Choroid plexus epithelial cell (primary cell): ENCODE measurements around the gene FHOD3.

Experiments
- DNase-seq: peaks from one replicate; pipeline ENCODE4 v3.0.0-alpha.2; 2010; ENCODE audit warnings: low read depth
- H3K4me3 ChIP-seq: 2 replicates; pipeline ENCODE4 v1.5.1; 2011; ENCODE audit warnings: low read depth, mild to moderate bottlenecking, control low read depth, low read length, moderate library complexity
- TF ChIP-seq, protein P1 (sequence below): conservative IDR thresholded peaks from 2 replicates; pipeline ENCODE4 v1.5.1; 2011; ENCODE audit warnings: low read depth, mild to moderate bottlenecking, control low read depth, inconsistent platforms, low read length, moderate library complexity

Gene FHOD3

DNA sequence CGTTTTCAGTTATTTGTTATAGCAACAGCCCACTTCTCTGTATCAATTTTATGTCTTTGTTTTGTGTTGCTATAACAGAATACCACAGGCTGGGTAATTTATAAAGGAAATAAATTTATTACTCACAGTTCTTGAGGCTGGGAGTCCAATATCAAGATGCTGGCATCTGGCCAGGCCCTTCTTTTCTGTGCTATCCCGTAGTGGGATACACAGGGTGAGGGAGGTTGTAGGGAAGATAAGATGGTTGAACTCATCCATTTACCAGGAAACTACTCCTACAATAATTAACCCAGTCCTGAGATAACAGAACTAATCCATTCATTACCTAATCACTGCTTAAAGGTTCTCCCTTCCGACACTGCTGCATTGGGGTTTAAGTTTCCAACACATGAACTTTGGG lies 310.6 kb downstream of the FHOD3 start:
- DNase-seq = no peak
- no peak overlapping the region for H3K4me3 ChIP-seq
- TF ChIP-seq, protein P1, sequence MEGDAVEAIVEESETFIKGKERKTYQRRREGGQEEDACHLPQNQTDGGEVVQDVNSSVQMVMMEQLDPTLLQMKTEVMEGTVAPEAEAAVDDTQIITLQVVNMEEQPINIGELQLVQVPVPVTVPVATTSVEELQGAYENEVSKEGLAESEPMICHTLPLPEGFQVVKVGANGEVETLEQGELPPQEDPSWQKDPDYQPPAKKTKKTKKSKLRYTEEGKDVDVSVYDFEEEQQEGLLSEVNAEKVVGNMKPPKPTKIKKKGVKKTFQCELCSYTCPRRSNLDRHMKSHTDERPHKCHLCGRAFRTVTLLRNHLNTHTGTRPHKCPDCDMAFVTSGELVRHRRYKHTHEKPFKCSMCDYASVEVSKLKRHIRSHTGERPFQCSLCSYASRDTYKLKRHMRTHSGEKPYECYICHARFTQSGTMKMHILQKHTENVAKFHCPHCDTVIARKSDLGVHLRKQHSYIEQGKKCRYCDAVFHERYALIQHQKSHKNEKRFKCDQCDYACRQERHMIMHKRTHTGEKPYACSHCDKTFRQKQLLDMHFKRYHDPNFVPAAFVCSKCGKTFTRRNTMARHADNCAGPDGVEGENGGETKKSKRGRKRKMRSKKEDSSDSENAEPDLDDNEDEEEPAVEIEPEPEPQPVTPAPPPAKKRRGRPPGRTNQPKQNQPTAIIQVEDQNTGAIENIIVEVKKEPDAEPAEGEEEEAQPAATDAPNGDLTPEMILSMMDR = no peak

DNA sequence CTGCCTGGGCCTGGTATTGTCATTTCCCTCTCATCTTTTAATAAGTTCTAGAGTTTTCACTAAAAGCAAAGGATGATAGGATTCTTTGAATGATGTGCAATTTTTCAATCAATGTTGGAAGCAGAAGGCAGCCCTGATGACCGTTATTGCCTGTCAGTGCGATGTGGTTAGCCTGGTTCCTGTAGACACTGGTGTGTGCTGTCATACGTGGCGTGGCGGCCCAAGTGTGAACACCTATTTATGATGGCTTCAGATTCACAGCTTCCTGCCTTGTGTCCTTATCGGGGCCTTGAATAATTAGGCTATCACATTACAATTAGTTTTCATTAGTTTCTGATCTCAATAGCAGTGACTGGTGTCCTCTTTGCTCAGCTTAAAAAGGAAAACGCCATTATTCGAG lies 312.7 kb downstream of the FHOD3 start:
- TF ChIP-seq, protein P1 = no peak
- H3K4me3 ChIP-seq = no peak overlapping the region
- no peak for DNase-seq

DNA sequence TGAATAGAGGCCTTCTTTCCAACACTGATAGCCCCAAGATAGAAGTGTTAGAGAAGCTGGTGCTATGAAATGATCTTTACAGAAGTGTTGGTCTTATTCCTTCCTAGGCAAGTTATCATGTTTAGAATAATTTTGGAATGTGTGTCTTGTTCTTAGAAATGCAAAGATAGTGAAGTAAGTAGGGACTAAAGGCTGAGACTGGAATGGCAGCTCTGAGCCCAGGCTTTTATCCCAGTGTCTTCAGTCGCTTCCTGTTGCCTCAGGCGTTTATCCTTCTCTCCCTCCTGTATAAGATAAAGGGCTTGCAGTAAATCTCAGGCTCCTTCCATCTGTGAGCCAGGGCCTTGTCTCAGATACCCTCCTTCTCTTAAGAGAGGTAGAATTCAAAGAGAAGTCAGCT lies 313.1 kb downstream of the FHOD3 start:
- no peak overlapping the region for H3K4me3 ChIP-seq
- TF ChIP-seq, protein P1 = no peak
- DNase-seq = no peak

DNA sequence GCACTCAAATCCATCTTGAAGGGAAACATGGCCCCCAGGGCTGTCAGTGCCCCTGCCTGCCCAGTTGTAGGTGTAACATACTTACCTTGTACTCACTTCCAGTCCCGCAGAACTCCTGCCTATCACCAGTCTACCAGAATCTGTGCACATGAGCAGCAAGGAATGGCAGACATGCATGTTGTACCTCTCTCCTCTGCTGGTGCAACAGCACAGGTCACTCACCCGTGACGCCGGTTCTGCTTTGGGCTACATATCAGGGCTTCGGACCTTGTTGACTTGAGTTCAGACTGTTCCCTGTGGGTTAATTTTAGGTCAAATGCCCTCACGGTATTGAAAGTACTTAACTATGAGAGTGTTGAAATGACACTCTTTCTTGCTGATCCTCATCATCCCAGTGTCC lies 315.6 kb downstream of the FHOD3 start:
- H3K4me3 ChIP-seq = no peak overlapping the region
- TF ChIP-seq, protein P1 = no peak
- no peak for DNase-seq

DNA sequence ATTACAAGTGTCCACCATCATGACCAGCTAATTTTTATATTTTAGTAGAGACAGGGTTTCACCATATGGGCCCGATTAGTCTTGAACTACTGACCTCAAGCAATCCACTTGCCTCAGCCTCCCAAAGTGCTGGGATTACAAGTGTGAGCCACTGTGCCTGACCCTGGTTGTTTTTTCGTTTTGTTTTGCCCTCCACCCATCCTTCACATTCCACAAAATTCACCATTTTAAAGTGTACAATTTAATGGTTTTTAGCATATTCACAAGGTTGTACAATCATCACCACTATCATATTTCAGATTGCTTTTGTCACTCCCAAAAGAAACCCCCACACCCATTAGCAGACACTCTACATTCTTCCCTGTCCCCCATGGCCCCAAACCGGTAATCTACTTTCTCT lies 316.3 kb downstream of the FHOD3 start:
- TF ChIP-seq, protein P1 = no peak
- H3K4me3 ChIP-seq = no peak overlapping the region
- DNase-seq = no peak

DNA sequence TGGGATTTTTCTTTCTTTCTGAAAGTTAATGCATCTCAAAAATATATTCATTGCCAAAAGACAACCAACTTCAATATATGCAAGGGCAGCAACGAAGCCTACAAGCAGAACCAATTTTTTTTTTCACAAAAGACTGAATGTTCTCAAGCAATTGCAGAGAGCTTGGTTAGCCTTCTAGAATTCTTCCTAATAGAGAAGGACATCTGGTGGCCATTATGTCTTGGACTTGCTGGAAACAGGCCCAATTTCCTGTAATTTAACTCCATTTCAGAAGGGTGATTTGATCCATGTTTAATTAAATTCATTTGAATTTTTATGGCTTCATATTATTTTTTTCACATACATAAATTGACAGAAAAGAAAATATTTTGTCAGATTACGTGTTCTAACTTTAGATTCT lies 323.3 kb downstream of the FHOD3 start:
- no peak for DNase-seq
- H3K4me3 ChIP-seq = no peak overlapping the region
- TF ChIP-seq, protein P1 = no peak

DNA sequence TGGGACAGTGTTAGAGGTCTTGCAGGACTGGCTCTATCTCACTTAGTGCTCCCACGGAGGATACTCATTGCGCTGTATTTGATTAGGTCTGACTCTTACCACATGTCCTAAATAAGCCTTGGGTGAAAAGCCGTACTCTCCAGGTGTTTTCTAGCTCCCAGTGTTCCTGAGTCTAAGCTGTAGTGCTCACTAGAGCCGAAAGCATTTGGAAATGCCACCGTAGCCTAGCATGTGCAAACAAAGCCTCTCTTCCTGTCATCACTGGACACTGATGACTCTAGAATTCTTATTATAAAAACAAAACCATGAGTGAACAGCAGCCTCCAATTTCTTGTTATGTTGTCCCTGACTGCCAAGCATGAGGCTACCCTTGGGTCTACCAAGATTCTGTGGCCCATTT lies 325.1 kb downstream of the FHOD3 start:
- TF ChIP-seq, protein P1 = no peak
- no peak overlapping the region for H3K4me3 ChIP-seq
- no peak for DNase-seq
